IPS DF 4.7 (cell line): Measurements from ENCODE around the gene DEFB116.
"Not testable (repeated sequence)": the region's sequence is repeated elsewhere in the genome, so short reads cannot be mapped to it uniquely, and the experiment has no call there.

Source experiments
- DNase-seq: peaks from one replicate; pipeline ENCODE4 v3.0.0-alpha.2; 2013; ENCODE audit warnings: low spot score; ENCODE audit errors: extremely low read depth

The DEFB116 gene

GRCh38 chr20:31308535-31309162 lies at the start of gene DEFB116:
DEFB116 (minus strand) TSS chr20:31308585; CDS start chr20:31308585, 0 bp downstream.
- DNase-seq: no peak

GRCh38 chr20:31355981-31356380 lies 47.6 kb upstream of the DEFB116 start:
- no peak for DNase-seq

- DNase-seq: no peak
Measured at GRCh38 chr20:31341470-31341869, 33.1 kb upstream of the DEFB116 start.

GRCh38 chr20:31330893-31331292 lies 22.5 kb upstream of the DEFB116 start:
- no peak for DNase-seq

GRCh38 chr20:31322504-31322903 lies 14.1 kb upstream of the DEFB116 start:
- no peak for DNase-seq

GRCh38 chr20:31284964-31285363 lies 23.4 kb downstream of the DEFB116 start:
- DNase-seq: not testable (repeated sequence)

GRCh38 chr20:31278178-31278577 lies 30.2 kb downstream of the DEFB116 start:
- no peak for DNase-seq

GRCh38 chr20:31274441-31274840 lies 33.9 kb downstream of the DEFB116 start:
- no peak for DNase-seq

- peak; percentile 1 for DNase-seq
Measured at GRCh38 chr20:31260326-31260932, 48.0 kb downstream of the DEFB116 start.

- no peak for DNase-seq
Measured at GRCh38 chr20:31257364-31257763, 51.0 kb downstream of the DEFB116 start, which contains the start of gene DEFB115. DEFB115 (plus strand) TSS chr20:31257664; CDS start chr20:31257664, 0 bp downstream.

- DNase-seq: no peak
Measured at GRCh38 chr20:31256959-31257358, 51.4 kb downstream of the DEFB116 start.
